ENCODE data around the gene WDFY3. TPM values are rescaled to one million over a fixed set of nuclear protein-coding genes. Genes with fewer than 3 reads are reported as not detected.

Gene WDFY3
- total RNA-seq, 1 experiment from 2014 or later = 39.9 TPM

GRCh38 chr4:84957514-84958420 lies 8.7 kb downstream of the WDFY3 start:
- H3K36me3 ChIP-seq (ENCODE audit: control insufficient read depth in 1 of 2, insufficient read depth in 2 of 2, low read length in 2 of 2) = no peaks in the 10 kb centered on the region
- no TSS peak for BruUV-seq (replicated peaks)
- no peak for DNase-seq (ENCODE audit: low read depth, low spot score)
- no peak for ATAC-seq
- H3K9me3 ChIP-seq (ENCODE audit: control insufficient read depth in 1 of 2, insufficient read depth in 1 of 2, low read depth in 1 of 2, low read length in 2 of 2) = no peaks in the 10 kb centered on the region
- POLR2A ChIA-PET = no interaction called here
- H3K4me3 ChIP-seq (replicated peaks in 1 of 2; ENCODE audit: low read depth in 1 of 2, low read length in 2 of 2) = no peak overlapping the region
- intact Hi-C loops (cut with micrococcal nuclease) = no loop called here
- no peak for TF ChIP-seq TCF7L2 (IDR thresholded peaks at IDR 0.05; ENCODE audit: borderline replicate concordance, extremely low read depth, insufficient read depth, insufficient read length)
- TF ChIP-seq EGR1 (IDR thresholded peaks at IDR 0.05; ENCODE audit: low read depth) = no peak
- TF ChIP-seq CBX3 (IDR thresholded peaks at IDR 0.05; ENCODE audit: low read depth) = no peak
- no peak for TF ChIP-seq EZH2 (IDR thresholded peaks at IDR 0.05)
- TF ChIP-seq, protein P1, sequence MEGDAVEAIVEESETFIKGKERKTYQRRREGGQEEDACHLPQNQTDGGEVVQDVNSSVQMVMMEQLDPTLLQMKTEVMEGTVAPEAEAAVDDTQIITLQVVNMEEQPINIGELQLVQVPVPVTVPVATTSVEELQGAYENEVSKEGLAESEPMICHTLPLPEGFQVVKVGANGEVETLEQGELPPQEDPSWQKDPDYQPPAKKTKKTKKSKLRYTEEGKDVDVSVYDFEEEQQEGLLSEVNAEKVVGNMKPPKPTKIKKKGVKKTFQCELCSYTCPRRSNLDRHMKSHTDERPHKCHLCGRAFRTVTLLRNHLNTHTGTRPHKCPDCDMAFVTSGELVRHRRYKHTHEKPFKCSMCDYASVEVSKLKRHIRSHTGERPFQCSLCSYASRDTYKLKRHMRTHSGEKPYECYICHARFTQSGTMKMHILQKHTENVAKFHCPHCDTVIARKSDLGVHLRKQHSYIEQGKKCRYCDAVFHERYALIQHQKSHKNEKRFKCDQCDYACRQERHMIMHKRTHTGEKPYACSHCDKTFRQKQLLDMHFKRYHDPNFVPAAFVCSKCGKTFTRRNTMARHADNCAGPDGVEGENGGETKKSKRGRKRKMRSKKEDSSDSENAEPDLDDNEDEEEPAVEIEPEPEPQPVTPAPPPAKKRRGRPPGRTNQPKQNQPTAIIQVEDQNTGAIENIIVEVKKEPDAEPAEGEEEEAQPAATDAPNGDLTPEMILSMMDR (IDR thresholded peaks at IDR 0.05 in 2 of 3, conservative IDR thresholded peaks at IDR 0.05 in 1 of 3; ENCODE audit: borderline replicate concordance in 1 of 3, insufficient read depth in 1 of 3, low read depth in 2 of 3, low read length in 2 of 3) = no peak
- TF ChIP-seq POLR2AphosphoS5 (IDR thresholded peaks at IDR 0.05; ENCODE audit: low read depth, low read length) = no peak
- TF ChIP-seq ELF1 (IDR thresholded peaks at IDR 0.05; ENCODE audit: borderline replicate concordance, low read depth) = no peak
- no peak for TF ChIP-seq CEBPB (IDR thresholded peaks at IDR 0.05; ENCODE audit: low read depth)
- TF ChIP-seq JUND (IDR thresholded peaks at IDR 0.05) = no peak
- TF ChIP-seq SIN3A (IDR thresholded peaks at IDR 0.05; ENCODE audit: low read depth) = no peak
- TF ChIP-seq, protein P2, sequence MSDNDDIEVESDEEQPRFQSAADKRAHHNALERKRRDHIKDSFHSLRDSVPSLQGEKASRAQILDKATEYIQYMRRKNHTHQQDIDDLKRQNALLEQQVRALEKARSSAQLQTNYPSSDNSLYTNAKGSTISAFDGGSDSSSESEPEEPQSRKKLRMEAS (IDR thresholded peaks at IDR 0.05) = no peak
- TF ChIP-seq, protein P3, sequence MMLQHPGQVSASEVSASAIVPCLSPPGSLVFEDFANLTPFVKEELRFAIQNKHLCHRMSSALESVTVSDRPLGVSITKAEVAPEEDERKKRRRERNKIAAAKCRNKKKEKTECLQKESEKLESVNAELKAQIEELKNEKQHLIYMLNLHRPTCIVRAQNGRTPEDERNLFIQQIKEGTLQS (IDR thresholded peaks at IDR 0.05) = no peak
- H3K27ac ChIP-seq (ENCODE audit: low read depth, low read length) = no peak overlapping the region
- H3K79me2 ChIP-seq (ENCODE audit: insufficient read depth, low read length) = peaks cover 83% of the 10 kb centered on the region
- H3K9ac ChIP-seq (ENCODE audit: low read length) = no peak overlapping the region
- peaks cover 16% of the 10 kb centered on the region for H4K20me1 ChIP-seq (ENCODE audit: insufficient read depth)
- H3K9me2 ChIP-seq (ENCODE audit: insufficient read depth) = no peaks in the 10 kb centered on the region
- no peak overlapping the region for H3K4me2 ChIP-seq (ENCODE audit: low read length)
- RAD21 ChIA-PET (ENCODE audit: low non-redundant PET in 1 of 2, low total read pairs in 2 of 2, uncharacterized antibody in 2 of 2, unreplicated experiment in 2 of 2) = no interaction called here
- CTCF ChIA-PET = no interaction called here
- H3K27me3 ChIP-seq (ENCODE audit: insufficient read depth, low read length) = no peaks in the 10 kb centered on the region
- no peak overlapping the region for H2AFZ ChIP-seq (ENCODE audit: low read depth, low read length, poor library complexity, severe bottlenecking)
- H3K4me1 ChIP-seq (ENCODE audit: control insufficient read depth in 1 of 2, insufficient read depth in 2 of 2, low read length in 2 of 2) = no peaks in the 10 kb centered on the region

Measured in HCT116 (cell line).